HG03521 (cell line): ENCODE measurements around the gene UVRAG.

Source experiments
- ATAC-seq: cut with Tn5 transposase; IDR thresholded peaks from one replicate; pipeline ENCODE4 v1.9.1; 2021; ENCODE audit warnings: mild to moderate bottlenecking, moderate library complexity; ENCODE audit not compliant: unreplicated experiment

The UVRAG gene

DNA sequence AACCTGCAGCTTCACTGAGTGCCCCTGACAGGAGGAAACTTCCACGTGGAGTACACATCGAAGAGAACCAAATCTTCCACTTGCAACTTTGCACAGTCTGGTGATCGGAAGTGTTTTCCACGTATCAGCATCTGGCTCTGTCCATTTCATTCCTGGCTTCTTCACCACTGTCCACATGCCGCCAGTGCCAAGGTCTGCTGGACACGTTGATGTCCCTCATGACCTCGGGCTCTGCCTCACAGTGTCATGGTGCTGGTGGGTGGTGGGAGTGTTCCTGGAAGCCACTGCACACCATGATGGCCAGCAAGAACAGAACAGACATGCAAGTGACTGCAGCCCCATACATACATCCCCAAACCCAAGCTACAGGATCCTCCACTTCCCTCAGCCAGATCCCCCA lies 342.9 kb downstream of the UVRAG start:
- ATAC-seq, result no peak

DNA sequence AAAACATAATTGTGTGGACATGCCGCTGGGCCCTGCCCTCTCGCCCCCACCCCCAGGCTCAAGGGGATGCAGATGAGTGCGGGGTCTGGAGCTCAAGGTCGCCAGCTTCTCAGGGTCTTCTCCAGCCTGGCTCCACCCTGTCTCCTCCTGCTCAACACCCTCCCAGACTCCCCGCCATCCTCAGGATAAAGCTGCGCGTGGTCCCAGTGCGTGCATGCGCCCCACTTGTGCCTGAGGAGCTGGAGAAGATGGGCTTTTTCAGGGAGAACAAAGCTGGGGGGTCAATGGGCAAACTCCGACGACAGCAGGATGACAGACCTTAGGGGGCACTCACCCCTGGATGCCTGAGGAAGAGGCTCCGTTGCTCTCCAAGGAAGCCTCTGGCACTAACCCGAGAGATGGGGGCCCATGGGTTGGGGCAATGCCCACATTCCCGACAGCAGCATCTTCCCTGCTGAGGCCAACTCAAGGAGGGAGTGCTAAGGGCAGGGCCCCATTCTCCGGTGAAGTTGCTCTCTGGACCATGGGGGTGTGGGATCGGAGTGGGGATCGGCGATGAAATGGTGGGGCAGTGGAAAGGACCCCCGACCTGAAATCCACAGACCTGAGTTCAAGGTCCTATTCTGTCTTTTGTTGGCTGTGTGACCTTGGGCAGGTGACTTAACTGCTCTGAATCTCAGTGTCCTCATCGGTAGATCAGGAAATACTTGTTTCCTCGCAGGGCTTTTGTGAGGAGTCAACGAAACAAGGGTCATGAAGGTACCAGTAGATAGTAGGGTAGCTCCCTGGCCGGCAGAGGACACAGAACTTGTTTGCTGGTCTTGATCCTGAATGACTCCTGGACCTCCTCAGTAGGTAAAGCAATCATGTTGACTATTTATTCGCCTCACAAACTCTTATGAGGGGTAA lies 343.6 kb downstream of the UVRAG start:
- ATAC-seq, result no peak

DNA sequence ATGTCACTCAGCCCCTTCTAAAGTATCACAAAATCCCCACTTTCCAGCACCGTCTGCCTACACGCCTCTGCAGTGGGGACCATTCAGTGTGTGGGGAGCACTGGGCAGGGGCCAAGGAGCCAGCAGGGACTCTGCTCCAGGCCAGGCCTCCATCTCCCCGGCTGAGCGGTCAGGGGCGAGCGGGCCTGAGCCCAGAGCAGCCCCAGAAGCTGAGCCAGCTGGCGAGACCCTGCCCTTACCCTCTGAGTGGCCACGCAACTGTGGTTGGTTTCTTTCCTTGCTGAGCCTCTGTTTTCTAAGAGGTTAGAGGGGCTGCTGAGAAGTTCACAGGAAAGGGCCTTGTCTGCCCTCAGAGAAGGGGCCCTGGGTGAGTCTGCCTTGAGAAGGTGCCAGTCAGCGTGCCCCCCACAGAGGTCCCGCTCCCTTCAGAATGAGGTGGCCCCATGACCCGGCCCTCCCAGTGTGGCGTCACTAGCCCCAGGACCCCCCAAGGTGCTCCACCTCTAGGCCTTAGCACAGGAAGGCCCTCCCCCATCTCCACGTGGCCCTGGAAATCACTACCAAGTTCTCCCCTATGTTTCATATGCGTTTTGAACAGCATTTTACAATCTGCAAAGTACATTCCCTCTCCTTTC lies 344.4 kb downstream of the UVRAG start:
- no peak for ATAC-seq

DNA sequence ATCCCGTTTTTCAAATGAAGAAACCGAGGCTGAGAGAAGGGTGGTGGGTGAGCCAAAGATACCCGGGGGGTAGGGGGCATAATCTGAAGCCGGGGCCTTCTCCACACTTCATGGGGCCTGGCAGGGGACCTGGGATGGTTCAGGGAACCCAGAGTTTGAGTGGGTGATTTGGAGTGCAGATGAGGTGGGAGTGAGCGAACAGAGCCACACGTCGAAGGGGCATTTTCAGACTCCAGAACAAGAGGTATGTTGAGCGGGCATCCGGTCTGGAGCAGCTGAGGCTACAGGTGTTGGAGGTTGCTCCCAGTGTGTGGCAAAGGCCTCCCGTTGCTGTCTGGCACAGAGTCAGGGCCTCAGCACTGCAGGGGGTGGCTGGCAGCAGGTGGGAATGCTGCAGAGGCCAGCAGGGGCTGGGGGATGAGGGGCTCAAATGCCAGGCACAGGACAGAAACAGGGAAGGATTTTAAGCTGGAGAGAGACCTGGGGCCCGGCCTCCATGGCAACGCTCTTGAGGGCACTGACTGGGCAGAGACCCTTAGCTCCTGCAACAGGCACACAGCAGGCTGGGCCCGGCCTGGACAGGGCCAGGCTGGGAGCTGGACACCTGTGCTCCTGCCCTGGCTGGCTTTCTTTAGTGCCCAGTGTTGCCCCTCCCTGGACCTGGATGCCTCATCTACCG lies 345.1 kb downstream of the UVRAG start:
- no peak for ATAC-seq

DNA sequence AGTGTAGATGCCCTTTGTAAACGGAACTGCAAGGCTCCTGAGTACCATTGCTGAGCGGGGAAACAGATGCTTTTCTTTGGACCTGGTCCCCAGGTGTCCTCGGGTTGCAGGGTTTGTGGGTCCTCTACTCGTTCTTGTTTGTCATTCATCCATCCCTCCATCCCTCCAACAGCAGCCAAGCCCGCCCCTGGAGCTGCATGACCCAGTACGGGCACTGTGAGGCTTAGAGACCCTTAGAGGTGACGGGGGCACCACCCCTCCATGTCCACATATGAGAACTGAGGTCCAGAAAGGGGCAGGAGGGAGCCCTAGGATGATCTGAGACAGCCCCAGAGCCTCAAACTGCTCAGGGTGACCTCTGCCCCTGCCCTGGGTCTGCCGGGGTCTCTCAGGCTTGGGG lies 345.8 kb downstream of the UVRAG start:
- no peak for ATAC-seq

DNA sequence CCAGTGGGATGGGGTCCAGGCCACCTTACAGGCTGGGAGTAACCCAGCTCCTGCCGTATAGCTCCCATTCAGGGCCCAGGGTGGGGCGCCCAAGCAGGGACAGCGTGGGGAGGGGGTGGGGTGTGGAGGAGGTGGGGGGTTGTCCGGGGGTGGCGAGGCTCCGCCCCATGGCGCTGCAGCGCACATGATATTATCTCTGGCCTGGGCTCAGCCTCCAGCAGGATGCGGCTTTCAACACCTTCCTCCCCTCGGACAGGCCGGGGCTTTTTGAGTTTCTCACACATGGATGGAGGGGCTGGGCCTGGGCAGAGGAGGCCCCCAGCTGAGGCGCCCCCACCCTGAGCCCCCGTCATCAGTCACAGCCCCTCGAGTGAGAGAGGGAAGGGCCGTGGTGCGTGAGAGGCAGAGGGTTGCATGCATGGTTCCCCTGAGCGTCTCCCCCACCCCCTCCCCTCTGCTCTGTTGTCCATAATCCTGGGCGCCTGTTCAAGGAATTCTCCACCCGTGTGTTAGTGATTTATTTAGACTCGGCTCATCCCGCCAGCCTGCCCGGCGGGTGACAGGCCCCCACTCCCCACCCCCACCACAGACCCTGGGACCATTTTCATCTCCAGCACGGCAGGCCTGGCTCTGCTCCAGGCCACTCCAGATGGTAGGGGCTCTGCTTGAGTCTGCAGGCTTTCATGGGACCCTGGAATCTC lies 346.4 kb downstream of the UVRAG start:
- ATAC-seq, result no peak

DNA sequence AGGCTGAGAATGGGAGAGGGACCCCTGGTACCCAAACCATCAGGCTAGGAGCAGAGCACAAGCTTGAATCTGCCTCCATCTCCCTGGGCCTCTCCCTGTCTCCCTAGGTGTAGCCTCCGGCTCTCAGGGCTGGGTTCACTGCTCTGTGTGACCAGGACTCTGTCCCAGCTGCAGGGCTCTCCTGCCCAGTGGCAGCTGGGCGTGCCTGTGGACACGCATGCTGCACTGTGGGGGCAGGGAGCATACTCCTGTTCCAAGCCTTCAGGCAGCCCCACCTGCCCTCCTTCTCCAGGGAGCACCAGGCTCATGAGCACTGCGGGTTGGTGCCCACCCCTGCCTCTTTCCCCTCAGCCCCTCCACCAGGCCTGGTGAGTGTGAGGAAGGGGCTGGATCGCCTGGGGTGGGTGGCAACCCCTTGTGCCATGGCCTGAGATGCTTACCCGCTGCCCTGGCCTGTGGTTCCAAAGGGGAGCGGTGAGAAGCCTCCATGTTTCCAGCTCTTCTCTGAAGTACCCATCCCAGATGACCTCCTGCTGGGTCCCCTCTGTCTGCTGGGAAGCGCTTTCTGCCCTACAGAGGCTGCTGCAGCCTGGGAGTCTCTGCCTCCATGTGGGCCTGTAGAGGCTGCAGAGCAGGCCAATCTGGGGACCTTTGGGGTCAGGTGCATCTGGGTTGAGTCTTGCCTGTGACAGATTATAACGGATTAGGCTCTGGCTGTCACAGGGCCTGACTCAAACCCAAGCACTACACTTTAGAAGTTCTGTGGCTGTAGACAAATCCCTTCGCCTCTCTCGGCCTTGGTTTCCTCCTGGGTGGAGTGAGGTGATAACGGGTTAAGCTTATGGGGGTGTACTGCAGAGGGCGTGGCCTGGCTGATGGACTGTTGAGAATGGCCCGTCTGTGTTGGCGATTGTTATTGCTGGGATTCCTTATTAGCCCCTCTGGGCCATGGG lies 347.6 kb downstream of the UVRAG start:
- ATAC-seq, result no peak

DNA sequence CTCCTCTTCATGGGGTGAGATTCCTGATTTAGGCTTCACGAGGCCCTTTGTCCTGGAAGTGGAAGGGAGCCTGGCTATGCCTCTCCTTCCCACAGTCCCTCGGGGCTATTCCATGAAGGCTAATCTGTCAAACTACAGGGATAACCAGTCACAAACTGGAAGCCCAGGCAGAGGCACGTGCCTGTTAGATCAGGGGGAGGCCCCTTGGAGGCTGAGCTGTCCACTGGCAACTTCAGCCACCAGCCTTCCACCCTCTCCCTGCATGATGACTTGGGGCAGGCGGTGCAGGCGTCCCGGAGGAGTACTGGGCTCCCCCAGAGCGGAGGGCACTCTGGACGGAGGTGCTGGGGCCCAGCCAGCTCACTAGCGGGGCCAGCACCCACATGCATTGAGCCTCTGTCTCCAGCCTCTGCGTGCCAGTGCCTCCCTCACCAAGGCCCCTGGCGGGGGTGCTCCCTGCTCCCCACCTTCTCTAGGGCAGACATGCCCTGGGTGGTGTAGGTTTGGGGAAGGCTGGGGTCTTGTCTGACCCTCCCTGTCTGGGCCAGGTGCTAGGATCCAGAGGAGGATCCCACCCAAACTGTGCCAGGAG lies 348.4 kb downstream of the UVRAG start:
- no peak for ATAC-seq

DNA sequence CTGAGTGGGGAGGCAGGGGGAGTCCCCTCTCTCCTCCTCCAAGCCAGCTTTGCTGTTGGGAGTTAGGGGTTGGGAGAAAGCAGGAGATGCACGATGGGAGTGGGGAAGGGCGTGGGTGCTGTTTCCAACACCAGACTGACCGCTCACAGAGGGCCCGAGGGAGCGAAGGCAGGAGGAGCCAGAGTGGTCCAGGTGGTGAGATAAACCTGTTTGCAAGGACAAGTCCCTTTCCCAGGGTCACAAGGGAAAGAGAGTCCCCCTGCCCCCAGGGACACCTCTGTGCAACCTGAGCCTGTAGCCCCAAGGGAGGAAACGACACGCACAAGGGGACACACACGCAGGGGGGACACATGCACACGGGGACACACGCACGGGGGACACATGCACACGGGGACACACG lies 349.1 kb downstream of the UVRAG start:
- ATAC-seq, result no peak

DNA sequence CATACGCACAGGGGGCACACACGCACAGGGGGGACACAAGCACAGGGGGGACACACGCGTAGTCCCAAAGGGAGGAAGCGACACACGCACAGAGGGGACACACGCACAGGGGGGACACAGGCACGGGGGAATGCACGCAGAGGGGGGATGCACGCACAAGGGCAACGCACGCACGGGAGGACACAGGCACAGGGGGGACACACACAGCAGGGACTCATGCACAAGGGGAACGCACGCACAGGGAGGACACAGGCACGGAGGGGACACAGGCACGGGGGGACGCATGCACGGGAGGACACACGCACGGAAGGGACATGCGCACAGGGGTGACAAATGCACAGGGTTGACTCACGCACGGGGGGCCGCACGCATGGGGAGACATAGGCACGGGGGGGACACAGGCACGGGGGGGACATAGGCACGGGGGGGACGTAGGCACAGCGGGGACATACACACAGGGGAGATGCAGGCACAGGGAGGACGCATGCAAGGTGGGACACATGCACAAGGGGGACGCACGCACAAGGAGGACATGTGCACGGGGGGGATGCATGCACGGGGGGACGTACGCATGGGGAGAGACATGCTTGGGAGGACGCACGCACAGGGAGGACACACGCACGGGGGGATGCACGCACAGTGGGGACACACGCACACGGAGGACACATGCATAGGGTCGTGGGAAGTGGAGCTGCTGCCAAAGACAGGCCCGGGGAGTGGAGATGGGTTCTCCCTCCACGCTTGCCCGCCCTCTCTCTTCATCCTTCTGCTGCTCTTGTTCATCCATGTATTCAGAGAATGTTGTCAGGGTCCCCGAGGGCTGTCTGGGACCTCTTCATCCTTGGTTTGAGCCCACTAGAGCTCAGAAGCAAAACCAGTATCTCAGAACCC lies 350.1 kb downstream of the UVRAG start:
- no peak for ATAC-seq

DNA sequence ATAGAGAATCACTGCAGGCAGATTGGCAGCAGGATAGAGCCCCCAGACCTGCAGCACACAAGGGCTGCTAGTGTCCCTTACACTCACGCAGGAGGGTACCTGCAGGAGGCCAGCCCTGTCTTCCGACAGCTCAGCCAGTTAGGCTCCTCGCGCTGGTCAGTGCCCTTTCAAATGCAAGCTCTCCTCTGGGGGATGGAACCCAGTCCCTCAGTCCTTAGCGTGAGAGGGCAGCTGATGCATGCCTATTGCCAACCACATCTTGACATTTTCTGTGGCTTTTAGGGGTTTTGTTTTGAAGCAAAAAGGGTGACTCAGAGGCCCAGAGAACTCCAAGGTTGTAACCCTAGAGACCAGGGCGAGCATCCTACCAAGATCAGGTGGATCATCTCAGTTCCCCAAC lies 351.3 kb downstream of the UVRAG start:
- ATAC-seq, result no peak

DNA sequence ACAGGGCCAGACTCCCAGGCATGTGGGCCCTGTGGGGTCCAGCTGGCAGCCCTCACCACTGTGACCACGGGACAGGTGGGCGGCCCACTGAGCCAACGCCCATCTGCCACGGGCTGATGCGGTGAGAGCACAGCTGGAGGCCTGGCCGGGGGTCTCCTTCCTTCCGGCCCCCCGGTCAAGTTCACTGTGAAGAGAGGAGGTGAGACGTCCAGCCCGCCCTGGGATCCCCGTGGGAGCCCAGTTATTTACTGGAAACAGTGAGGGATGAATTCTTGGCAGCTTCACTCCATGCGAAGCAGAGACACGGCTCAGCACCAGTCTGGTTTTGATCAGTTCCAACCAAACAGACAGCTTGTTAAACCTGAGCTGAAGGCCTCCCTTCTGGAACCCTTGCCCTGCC lies 352.6 kb downstream of the UVRAG start:
- ATAC-seq, result no peak

DNA sequence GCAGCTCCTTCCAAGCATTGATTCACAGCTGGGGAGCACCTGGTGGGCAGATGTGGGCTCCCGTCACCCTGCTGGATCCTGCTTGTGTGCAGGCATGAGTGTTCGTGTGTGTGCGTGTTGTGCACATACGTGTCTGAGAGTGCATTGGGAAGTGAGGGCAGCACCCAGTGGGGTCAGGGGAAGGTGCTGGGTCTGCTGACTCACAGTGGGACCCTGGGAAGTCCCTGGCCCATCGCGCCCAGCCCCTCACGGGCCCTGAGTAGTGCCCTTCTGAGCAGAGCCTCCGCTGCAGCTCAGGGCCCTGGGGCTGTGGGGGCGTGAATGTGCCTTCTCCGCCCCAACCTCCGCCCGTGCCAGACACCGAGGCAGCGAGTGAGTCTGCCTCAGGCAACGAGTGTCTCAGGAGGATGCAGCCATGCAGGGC lies 354.5 kb downstream of the UVRAG start:
- no peak for ATAC-seq

DNA sequence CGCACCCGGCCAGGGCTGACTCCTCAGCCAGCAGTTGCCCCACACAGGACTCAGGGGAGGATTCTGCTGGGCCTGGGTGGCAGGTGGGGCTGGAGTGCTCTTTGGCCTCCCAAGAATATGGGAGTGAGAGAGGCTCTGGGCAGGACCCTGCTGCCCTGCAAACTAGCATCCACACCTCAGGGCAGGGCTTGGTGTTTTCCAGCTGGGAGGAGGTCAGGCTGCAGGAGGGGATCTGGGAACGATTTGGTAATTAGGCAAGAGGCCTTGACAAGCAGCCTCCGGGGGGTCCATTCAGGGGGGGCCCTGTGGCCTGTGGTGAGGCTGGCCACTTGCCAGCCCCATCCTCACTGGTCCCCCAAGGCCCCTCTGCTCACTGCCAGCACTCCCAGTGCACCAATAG lies 355.5 kb downstream of the UVRAG start:
- ATAC-seq, result no peak

DNA sequence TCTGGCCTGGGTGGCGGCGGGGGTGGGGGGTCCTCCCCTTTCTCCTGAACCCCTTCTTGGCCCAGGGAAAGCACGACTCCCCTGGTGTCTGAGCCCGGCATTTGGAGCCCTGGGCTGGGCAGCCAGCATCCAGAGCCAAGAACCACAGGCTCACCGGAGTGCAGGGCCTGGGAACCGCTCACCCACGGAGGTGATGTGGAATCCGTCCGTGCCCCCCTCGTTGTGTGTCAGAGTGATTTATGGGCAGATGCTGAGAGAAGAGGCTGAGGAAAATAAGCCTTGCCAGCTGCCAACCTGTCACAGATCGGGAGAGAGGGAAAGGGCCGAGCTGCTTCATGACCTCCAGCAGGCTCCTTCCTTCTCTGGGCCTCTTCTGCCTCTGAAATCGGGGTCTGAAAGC lies 357.6 kb downstream of the UVRAG start:
- no peak for ATAC-seq

DNA sequence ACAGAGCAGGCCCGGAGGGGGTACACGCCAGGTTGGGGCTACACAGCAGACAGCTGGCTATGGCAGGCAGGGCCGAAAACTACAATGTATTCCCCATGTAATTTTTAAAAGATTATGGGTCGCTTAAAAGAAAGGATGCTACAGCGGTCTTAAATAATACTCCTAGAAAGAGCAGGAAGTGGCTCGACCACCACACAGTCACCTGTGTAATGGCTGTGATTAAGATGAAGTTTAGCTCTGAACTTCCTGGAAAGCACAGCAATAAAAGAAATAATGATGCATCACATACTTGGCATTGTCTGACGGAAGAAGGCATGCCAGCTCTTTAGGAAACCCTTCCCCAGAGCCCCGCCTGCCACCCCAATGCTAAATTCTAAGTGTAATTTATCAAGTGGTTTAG lies 358.7 kb downstream of the UVRAG start:
- no peak for ATAC-seq

DNA sequence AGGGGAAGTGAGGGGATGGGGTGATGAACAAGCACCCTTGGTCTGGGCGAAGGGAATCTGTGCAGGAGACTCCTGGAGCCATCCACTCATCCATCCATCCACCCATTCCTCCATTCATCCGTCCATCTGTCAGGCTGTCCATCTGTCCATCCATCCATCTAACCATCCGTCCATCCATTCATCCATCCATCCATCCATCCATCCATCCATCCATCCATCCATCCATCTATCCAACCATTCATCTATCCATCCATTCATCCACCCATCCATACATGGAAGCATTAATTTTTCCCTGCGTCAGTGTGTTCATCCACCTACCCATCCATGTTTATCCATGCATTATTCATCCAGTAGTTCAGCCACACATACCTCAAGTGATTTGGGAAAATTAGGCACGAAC lies 359.3 kb downstream of the UVRAG start:
- ATAC-seq, result no peak

DNA sequence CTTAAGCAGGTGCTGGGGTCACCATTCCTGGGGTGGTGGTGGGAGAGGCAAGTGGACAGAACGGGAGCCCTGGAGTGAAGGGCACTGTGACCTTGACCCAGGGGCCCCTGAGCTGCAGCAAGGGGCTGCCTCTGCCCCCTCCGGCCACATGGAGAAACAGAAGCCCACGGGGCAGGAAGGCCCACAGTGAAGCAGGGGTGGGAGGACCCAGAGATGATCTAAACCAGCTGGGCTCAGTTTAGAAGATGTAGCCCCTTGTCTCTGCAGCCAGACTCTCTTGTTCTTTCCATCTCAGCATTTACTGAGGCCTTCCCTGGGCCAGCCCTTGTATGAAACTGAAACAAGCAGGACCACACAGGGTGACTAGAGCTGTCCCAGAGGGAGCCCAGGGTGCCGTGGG lies 360.8 kb downstream of the UVRAG start:
- no peak for ATAC-seq

DNA sequence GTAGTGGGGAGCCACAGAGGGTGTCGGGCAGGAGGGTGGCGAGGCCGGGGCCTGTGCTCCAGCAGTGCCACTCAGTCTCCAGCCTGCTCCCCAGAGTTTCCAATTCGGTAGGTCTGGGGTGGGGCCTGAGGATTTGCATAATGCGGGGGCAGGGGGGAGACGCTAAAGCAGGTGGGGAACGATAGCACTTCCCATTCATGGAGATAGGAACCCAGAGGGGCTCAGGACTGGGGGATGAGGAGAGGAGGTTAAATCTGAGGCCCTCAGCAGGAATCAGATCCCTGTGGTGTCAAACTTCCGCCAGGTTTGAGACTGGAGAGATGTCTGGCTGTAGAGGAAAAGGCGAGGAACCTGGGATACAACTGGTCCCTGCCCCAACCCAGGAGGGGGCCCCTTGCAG lies 361.5 kb downstream of the UVRAG start:
- ATAC-seq, result no peak
